ENCODE data around the gene GCSAM.

The GCSAM gene

GRCh38 chr3:112129925-112130637, 3.0 kb downstream of the GCSAM start:
- H3K4me1 ChIP-seq (ENCODE audit: control insufficient read depth, insufficient read depth, low read length), result peaks cover 43% of the 10 kb centered on the region
- no peak overlapping the region for H3K27ac ChIP-seq (ENCODE audit: low read depth, low read length)
- no peak overlapping the region for H3K4me3 ChIP-seq (ENCODE audit: low read depth, low read length)
- no peaks in the 10 kb centered on the region for H3K36me3 ChIP-seq (ENCODE audit: control insufficient read depth, insufficient read depth, low read length)
- H3K27me3 ChIP-seq (ENCODE audit: control insufficient read depth, insufficient read depth, low read length), result no peaks in the 10 kb centered on the region
- H3K9me3 ChIP-seq (ENCODE audit: control insufficient read depth, insufficient read depth, low read length), result no peaks in the 10 kb centered on the region
- no peak overlapping the region for H3K9ac ChIP-seq (ENCODE audit: low read depth, low read length)

- Histone ChIP-seq H3K27ac (ENCODE audit: low read depth, low read length) (no peak overlapping the region), H3K4me3 (ENCODE audit: low read depth, low read length) (no peak overlapping the region), H3K9ac (ENCODE audit: low read depth, low read length) (no peak overlapping the region), H3K4me1 (ENCODE audit: control insufficient read depth, insufficient read depth, low read length) (peaks cover 48% of the 10 kb centered on the region), H3K9me3 (ENCODE audit: control insufficient read depth, insufficient read depth, low read length) (no peaks in the 10 kb centered on the region), H3K27me3 (ENCODE audit: control insufficient read depth, insufficient read depth, low read length) (no peaks in the 10 kb centered on the region), H3K36me3 (ENCODE audit: control insufficient read depth, insufficient read depth, low read length) (no peaks in the 10 kb centered on the region)
These were observed 4.0 kb downstream of the GCSAM start for GRCh38 chr3:112128843-112129727.

- Histone ChIP-seq H3K4me3 (ENCODE audit: low read depth, low read length) (no peak overlapping the region), H3K27me3 (ENCODE audit: control insufficient read depth, insufficient read depth, low read length) (no peaks in the 10 kb centered on the region), H3K9ac (ENCODE audit: low read depth, low read length) (no peak overlapping the region), H3K4me1 (ENCODE audit: control insufficient read depth, insufficient read depth, low read length) (peaks cover 48% of the 10 kb centered on the region), H3K36me3 (ENCODE audit: control insufficient read depth, insufficient read depth, low read length) (no peaks in the 10 kb centered on the region), H3K9me3 (ENCODE audit: control insufficient read depth, insufficient read depth, low read length) (no peaks in the 10 kb centered on the region), H3K27ac (ENCODE audit: low read depth, low read length) (no peak overlapping the region)
These were observed 5.2 kb downstream of the GCSAM start for GRCh38 chr3:112127522-112128494.

GRCh38 chr3:112126511-112126911, 6.5 kb downstream of the GCSAM start:
- H3K27me3 ChIP-seq (ENCODE audit: control insufficient read depth, insufficient read depth, low read length), result no peaks in the 10 kb centered on the region
- peaks cover 48% of the 10 kb centered on the region for H3K4me1 ChIP-seq (ENCODE audit: control insufficient read depth, insufficient read depth, low read length)
- H3K36me3 ChIP-seq (ENCODE audit: control insufficient read depth, insufficient read depth, low read length), result no peaks in the 10 kb centered on the region
- H3K27ac ChIP-seq (ENCODE audit: low read depth, low read length), result peak overlapping the region; percentile 81
- H3K9me3 ChIP-seq (ENCODE audit: control insufficient read depth, insufficient read depth, low read length), result no peaks in the 10 kb centered on the region
- peak overlapping the region; percentile 60; the same call in 1 of the 2 replicates for H3K9ac ChIP-seq (ENCODE audit: low read depth, low read length)
- H3K4me3 ChIP-seq (ENCODE audit: low read depth, low read length), result 0 out of 2 replicates have a peak overlapping the region, but pooled peaks have one; percentile 30

GRCh38 chr3:112124907-112125607, 8.0 kb downstream of the GCSAM start:
- Histone ChIP-seq H3K27me3 (ENCODE audit: control insufficient read depth, insufficient read depth, low read length) (no peaks in the 10 kb centered on the region), H3K27ac (ENCODE audit: low read depth, low read length) (peak overlapping the region; percentile 39), H3K4me1 (ENCODE audit: control insufficient read depth, insufficient read depth, low read length) (peaks cover 48% of the 10 kb centered on the region), H3K9ac (ENCODE audit: low read depth, low read length) (no peak overlapping the region), H3K4me3 (ENCODE audit: low read depth, low read length) (no peak overlapping the region), H3K9me3 (ENCODE audit: control insufficient read depth, insufficient read depth, low read length) (no peaks in the 10 kb centered on the region), H3K36me3 (ENCODE audit: control insufficient read depth, insufficient read depth, low read length) (no peaks in the 10 kb centered on the region)

- Histone ChIP-seq H3K4me1 (ENCODE audit: control insufficient read depth, insufficient read depth, low read length) (peaks cover 36% of the 10 kb centered on the region), H3K9me3 (ENCODE audit: control insufficient read depth, insufficient read depth, low read length) (no peaks in the 10 kb centered on the region), H3K4me3 (ENCODE audit: low read depth, low read length) (no peak overlapping the region), H3K27ac (ENCODE audit: low read depth, low read length) (no peak overlapping the region), H3K9ac (ENCODE audit: low read depth, low read length) (no peak overlapping the region), H3K36me3 (ENCODE audit: control insufficient read depth, insufficient read depth, low read length) (no peaks in the 10 kb centered on the region), H3K27me3 (ENCODE audit: control insufficient read depth, insufficient read depth, low read length) (no peaks in the 10 kb centered on the region)
These were observed 9.5 kb downstream of the GCSAM start for GRCh38 chr3:112123548-112123947.

- Histone ChIP-seq H3K9me3 (ENCODE audit: control insufficient read depth, insufficient read depth, low read length) (no peaks in the 10 kb centered on the region), H3K36me3 (ENCODE audit: control insufficient read depth, insufficient read depth, low read length) (0 out of 2 replicates have a peak, but pooled peaks cover under 1% of the 10 kb centered on the region), H3K27me3 (ENCODE audit: control insufficient read depth, insufficient read depth, low read length) (no peaks in the 10 kb centered on the region), H3K4me3 (ENCODE audit: low read depth, low read length) (no peak overlapping the region), H3K4me1 (ENCODE audit: control insufficient read depth, insufficient read depth, low read length) (peaks cover 33% of the 10 kb centered on the region), H3K9ac (ENCODE audit: low read depth, low read length) (no peak overlapping the region), H3K27ac (ENCODE audit: low read depth, low read length) (no peak overlapping the region)
These were observed 10.2 kb downstream of the GCSAM start for GRCh38 chr3:112122870-112123269.

GRCh38 chr3:112121577-112122547, 11.2 kb downstream of the GCSAM start:
- H3K4me1 ChIP-seq (ENCODE audit: control insufficient read depth, insufficient read depth, low read length), result peaks cover 23% of the 10 kb centered on the region
- H3K27ac ChIP-seq (ENCODE audit: low read depth, low read length), result no peak overlapping the region

GRCh38 chr3:112119962-112120836, 12.8 kb downstream of the GCSAM start:
- H3K4me3 ChIP-seq (ENCODE audit: low read depth, low read length), result no peak overlapping the region
- no peaks in the 10 kb centered on the region for H3K9me3 ChIP-seq (ENCODE audit: control insufficient read depth, insufficient read depth, low read length)
- H3K9ac ChIP-seq (ENCODE audit: low read depth, low read length), result no peak overlapping the region
- H3K27me3 ChIP-seq (ENCODE audit: control insufficient read depth, insufficient read depth, low read length), result no peaks in the 10 kb centered on the region
- H3K4me1 ChIP-seq (ENCODE audit: control insufficient read depth, insufficient read depth, low read length), result peaks cover 6% of the 10 kb centered on the region
- 0 out of 2 replicates have a peak, but pooled peaks cover 7% of the 10 kb centered on the region for H3K36me3 ChIP-seq (ENCODE audit: control insufficient read depth, insufficient read depth, low read length)
- H3K27ac ChIP-seq (ENCODE audit: low read depth, low read length), result no peak overlapping the region

More at GRCh38 chr3:112121577-112122547, 11.2 kb downstream of the GCSAM start:
- H3K9ac ChIP-seq (ENCODE audit: low read depth, low read length), result no peak overlapping the region
- 0 out of 2 replicates have a peak, but pooled peaks cover 7% of the 10 kb centered on the region for H3K36me3 ChIP-seq (ENCODE audit: control insufficient read depth, insufficient read depth, low read length)
- H3K9me3 ChIP-seq (ENCODE audit: control insufficient read depth, insufficient read depth, low read length), result no peaks in the 10 kb centered on the region
- no peaks in the 10 kb centered on the region for H3K27me3 ChIP-seq (ENCODE audit: control insufficient read depth, insufficient read depth, low read length)
- no peak overlapping the region for H3K4me3 ChIP-seq (ENCODE audit: low read depth, low read length)
